GM19099 (cell line): Measurements from ENCODE around the gene SIRT4.

Experiments used
- POLR2A ChIP-seq: IDR thresholded peaks from 3 replicates; pipeline ENCODE4 v1.6.1; 2011; ENCODE audit warnings: low read depth; ENCODE audit not compliant: insufficient read length; ENCODE audit errors: extremely low read depth

Gene SIRT4

DNA sequence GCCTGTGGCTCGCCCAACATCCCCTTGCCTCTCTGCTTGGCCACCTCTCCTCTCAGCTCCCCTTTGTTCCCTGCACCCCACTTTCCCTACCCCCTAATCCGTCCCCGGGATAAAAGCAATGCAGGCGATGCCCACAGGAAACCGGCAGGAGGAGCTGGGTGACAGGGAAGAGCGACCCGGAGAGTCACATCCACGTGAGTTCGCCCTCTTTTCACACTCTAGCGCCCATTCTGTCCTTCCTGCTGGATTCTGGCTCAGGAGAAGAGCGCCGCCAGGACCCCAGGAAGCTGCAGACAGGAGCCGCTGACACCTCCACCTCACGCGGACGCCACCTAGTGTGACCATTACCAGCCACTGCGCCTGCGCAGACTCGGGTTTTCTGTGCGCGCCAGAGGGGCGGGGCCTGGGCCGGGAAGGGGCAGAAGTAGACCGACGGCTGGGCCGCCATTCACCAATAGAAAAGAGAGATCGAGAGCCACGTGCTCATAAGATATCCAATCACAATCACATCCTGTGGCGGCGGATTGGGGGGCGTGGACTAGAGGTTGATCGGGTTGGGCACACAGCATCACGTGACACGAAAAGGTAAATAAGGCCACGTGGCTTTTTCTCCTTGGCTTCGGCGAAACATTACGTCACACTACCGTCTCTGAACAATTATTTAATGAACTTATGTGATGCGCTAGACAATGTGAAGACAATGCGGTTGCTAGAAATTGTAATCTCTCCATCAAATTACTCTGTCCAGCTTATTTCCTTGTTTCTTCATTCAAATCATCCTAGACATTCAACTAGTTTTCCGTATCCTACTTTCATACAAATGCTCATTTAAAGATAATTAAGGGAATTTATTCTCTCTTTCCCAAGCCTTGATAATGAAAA, 15.3 kb downstream of the SIRT4 start:
- TF ChIP-seq POLR2A, result peak; percentile 87

DNA sequence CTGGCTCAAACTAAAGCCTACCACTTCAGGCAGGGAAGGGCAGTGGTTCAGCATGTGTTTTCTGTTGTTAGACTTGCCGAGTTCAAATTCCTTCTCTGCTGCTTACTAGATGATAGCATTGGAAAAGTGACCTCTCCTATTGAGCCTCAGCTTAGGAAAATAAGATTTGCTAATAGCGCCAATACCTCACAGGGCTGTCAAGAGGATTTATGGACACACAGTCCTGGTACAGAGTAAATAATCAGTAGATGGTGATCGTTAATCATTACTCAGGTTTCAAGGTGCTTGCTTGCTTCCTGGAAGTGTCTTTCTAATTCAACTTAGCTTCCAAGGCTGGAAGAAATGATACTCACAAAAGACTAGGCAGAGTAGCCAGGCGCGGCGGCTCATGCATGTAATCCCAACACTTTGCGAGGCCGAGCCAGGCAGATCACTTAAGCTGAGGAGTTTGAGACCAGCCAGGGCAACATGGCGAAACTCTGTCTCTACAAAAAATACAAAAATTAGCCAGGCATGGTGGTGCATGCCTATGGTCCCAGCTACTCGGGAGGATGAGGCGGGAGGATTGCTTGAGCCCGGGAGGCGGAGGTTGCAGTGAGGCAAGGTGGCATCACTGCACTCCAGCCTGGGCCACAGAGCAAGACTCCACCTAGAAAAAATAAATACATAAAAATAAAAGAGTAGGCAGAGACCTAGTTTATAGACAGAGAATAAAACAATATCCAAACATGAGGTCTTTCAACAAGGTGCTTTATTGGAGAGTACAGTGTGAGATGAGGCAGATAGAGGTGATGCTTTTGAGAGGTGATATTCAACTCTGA, 19.5 kb downstream of the SIRT4 start:
- no peak for TF ChIP-seq POLR2A

- TF ChIP-seq POLR2A, result no peak
Measured at GRCh38 chr12:120323772-120324171, 21.7 kb downstream of the SIRT4 start.

GRCh38 chr12:120324841-120325417, 22.8 kb downstream of the SIRT4 start:
- no peak for TF ChIP-seq POLR2A

GRCh38 chr12:120327593-120327992, 25.5 kb downstream of the SIRT4 start, which contains the start of gene PLA2G1B:
TSS of gene PLA2G1B (minus strand) at chr12:120327779. CDS start at chr12:120327753, 26 bp downstream.
- no peak for TF ChIP-seq POLR2A

GRCh38 chr12:120328228-120328627, 26.1 kb downstream of the SIRT4 start:
- TF ChIP-seq POLR2A, result no peak

DNA sequence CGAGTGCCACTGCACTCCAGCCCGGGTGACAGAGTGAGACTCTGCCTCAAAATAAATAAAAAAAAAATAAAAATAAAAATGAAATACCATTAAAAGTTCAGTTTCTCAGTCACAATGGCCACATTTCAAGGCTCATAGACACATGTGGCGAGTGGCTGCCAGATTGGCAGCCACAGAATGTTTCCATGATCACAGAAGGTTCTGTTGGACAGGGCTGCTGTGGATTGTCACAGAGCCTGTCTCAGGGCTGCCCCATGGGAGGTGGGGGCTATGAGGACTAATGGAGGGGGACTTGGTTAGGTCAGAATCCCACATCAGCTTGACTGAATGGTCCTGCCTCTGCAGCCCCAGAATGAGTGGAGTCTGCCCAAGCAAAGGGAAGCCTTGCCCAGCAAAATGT, 29.3 kb downstream of the SIRT4 start:
- no peak for TF ChIP-seq POLR2A

- no peak for TF ChIP-seq POLR2A
Measured at GRCh38 chr12:120332041-120332440, 29.9 kb downstream of the SIRT4 start.

GRCh38 chr12:120332523-120332922, 30.4 kb downstream of the SIRT4 start:
- no peak for TF ChIP-seq POLR2A

DNA sequence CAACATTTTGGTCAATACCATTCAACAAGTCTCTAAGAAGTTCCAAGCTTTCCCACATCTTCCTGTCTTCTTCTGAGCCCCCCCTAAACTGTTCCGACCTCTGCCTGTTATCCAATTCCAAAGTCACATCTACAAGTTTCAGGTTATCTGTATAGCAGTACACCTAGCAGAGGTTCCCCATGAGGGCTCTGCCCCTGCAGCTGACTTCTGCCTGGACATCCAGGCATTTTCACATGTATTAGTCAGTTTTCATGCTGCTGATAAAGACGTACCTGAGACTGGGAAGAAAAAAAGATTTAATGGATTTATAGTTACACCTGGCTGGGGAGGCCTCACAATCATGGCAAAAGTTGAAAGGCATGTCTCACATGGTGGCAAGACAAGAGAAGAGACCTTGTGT, 35.6 kb downstream of the SIRT4 start:
- TF ChIP-seq POLR2A, result no peak

DNA sequence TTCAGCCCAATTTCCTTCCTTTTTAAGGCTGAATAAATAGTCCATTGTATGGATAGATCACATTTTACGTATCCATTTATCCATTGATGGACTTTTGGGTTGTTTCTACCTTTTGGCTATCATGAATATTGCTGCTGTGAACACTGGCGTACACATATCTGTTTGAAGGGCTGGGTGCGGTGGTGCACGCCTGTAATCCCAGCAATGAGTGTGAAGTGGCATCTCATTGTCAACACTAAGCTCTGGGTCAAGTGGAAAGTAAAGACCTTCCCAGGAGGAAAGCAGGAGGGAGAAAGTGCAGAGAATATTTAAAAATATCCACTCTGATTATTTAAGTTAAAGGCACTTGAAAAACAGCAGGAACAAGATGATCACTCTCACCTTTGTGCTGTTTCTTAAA, 37.1 kb downstream of the SIRT4 start:
- TF ChIP-seq POLR2A, result no peak

GRCh38 chr12:120342175-120343038, 40.3 kb downstream of the SIRT4 start:
- no peak for TF ChIP-seq POLR2A

GRCh38 chr12:120343039-120343537, 41.0 kb downstream of the SIRT4 start:
- TF ChIP-seq POLR2A, result no peak

GRCh38 chr12:120343692-120344091, 41.6 kb downstream of the SIRT4 start:
- no peak for TF ChIP-seq POLR2A
